ENCODE measurements around the gene C1QL4. TPM values are rescaled to one million over a fixed set of nuclear protein-coding genes. Genes with fewer than 3 reads are reported as not detected.

C1QL4 gene
- total and polyA plus RNA-seq, 2 of the 8 experiments (the other 6 are each of a cell fraction or from before 2014, with no cell fraction given) = 0.28 to 0.63 TPM

DNA sequence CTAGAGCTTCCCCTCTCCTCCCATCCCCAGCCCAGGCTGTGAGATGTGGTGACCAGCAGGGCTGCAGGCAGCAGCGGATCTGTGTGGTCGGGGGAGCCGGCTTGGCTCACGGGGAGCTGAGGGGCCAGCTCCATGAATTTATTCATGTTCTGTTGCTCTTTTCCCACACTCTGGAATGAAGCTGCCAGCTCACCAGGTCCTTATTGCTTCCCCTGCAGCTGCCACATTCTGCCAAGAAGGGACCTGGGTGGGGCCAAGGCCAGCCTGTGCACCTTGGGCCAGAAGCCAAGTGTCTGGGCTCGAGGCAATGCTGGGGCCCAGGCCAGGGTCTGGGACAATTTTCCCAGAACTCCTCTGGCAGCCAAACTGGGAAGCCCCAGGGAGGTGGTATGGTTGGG lies 2.5 kb upstream of the C1QL4 start:
- Histone ChIP-seq H3K79me2 (ENCODE audit: control insufficient read depth in 1 of 2, insufficient read depth in 2 of 2, low read length in 2 of 2) (no peaks in the 10 kb centered on the region), H2AK5ac (ENCODE audit: low read depth, low read length) (no peak overlapping the region), H4K8ac (ENCODE audit: extremely low read depth, insufficient read depth, low read length) (no peak overlapping the region), H3K27me3 (replicated peaks in 1 of 4; ENCODE audit: control insufficient read depth in 3 of 4, extremely low read depth in 1 of 4, insufficient read depth in 3 of 4, low read length in 3 of 4) (peaks cover 81 to 99% (median 96%) of the 10 kb centered on the region in 4 experiments), H3K4ac (replicated peaks; ENCODE audit: insufficient read length, low read depth, low read length) (no peak overlapping the region), H3K14ac (ENCODE audit: insufficient read length) (no peak overlapping the region), H2BK120ac (replicated peaks; ENCODE audit: low read depth, low read length) (no peak overlapping the region), H3K4me1 (replicated peaks in 1 of 4; ENCODE audit: control insufficient read depth in 3 of 4, insufficient read depth in 4 of 4, low read length in 3 of 4) (peaks cover 4 to 51% (median 34%) of the 10 kb centered on the region in 4 experiments), H2AFZ (ENCODE audit: low read length) (no peak overlapping the region), H2BK20ac (ENCODE audit: low read length) (no peak overlapping the region), H4K20me1 (replicated peaks in 1 of 2; ENCODE audit: control insufficient read depth in 1 of 2, insufficient read depth in 2 of 2, low read length in 2 of 2) (peaks cover 9 to 10% of the 10 kb centered on the region in 2 experiments), H3K9me3 (ENCODE audit: insufficient read depth in 2 of 2, low read depth in 1 of 2, low read length in 1 of 2) (peaks cover 0 to 6% of the 10 kb centered on the region in 2 experiments; a peak in 1 of 4 replicates), H2BK5ac (ENCODE audit: low read depth, low read length) (no peak overlapping the region), H3K79me1 (ENCODE audit: low read depth, low read length) (no peaks in the 10 kb centered on the region), H3K23ac (ENCODE audit: insufficient read length) (no peak overlapping the region), H2BK12ac (ENCODE audit: low read depth, low read length) (no peak overlapping the region), H3K36me3 (ENCODE audit: control insufficient read depth in 2 of 4, insufficient read depth in 4 of 4, low read length in 3 of 4) (peaks cover 0 to 8% (median 0%) of the 10 kb centered on the region in 4 experiments; a peak in 1 of 8 replicates), H3K9ac (replicated peaks in 1 of 4; ENCODE audit: extremely low read depth in 1 of 4, low read depth in 3 of 4, low read length in 3 of 4) (no peak overlapping the region), H2BK15ac (ENCODE audit: low read length) (no peak overlapping the region), H4K5ac (ENCODE audit: insufficient read length, low read depth, low read length) (no peak overlapping the region), H3K4me2 (ENCODE audit: insufficient read depth in 1 of 2, low read depth in 2 of 2, low read length in 2 of 2) (peak overlapping the region; percentile 12 to 35; a peak in 2 of 4 replicates), H3K23me2 (ENCODE audit: low read depth, low read length) (peaks cover 8% of the 10 kb centered on the region), H3K4me3 (ENCODE audit: extremely low read depth in 1 of 4, insufficient read depth in 2 of 4, low read depth in 3 of 4, low read length in 4 of 4) (peak overlapping the region in 1 of 4 experiments; percentile 35; a peak in 1 of 8 replicates), H3K56ac (replicated peaks; ENCODE audit: insufficient read length, low read depth, low read length) (no peak overlapping the region), H4K91ac (replicated peaks; ENCODE audit: insufficient read length, low read length) (no peak overlapping the region), H3K18ac (ENCODE audit: extremely low read depth, low read length) (no peak overlapping the region; the same call in 1 of the 2 replicates), H3K27ac (ENCODE audit: low read depth, low read length) (no peak overlapping the region)
- peak in 1 of 2 experiments; percentile 60 for DNase-seq (ENCODE audit: low read depth in 1 of 2, low spot score in 2 of 2)
- WGBS, 2 experiments (ENCODE audit: extremely low coverage in 1 of 2, insufficient coverage in 1 of 2, insufficient read length in 1 of 2, insufficient replicate concordance in 2 of 2, low coverage in 1 of 2, low lambda C conversion rate in 2 of 2, missing lambda C conversion rate in 1 of 2) = 7% methylated on average over 5 of the region's 5 CpGs; no CpG with 5 or more reads in 1 of the 2 experiments
- FAIRE-seq = no peak
- TF ChIP-seq CREB1 (IDR thresholded peaks at IDR 0.05) = no peak
- 0 out of 2 replicates have a peak, but pooled peaks have one; percentile 20 for TF ChIP-seq TBP (IDR thresholded peaks at IDR 0.05; ENCODE audit: low read depth, low read length)
- TF ChIP-seq ASH2L (IDR thresholded peaks at IDR 0.05; ENCODE audit: low read length) = no peak
- TF ChIP-seq RNF2 (IDR thresholded peaks at IDR 0.05; ENCODE audit: borderline replicate concordance, low read depth, low read length, missing control alignments, poor library complexity, severe bottlenecking) = peak; percentile 47
- peak; percentile 3; the same call in 1 of the 2 replicates for TF ChIP-seq SUZ12 (IDR thresholded peaks at IDR 0.05; ENCODE audit: low read length)
- no peak for TF ChIP-seq KDM4A (IDR thresholded peaks at IDR 0.05; ENCODE audit: low read depth, low read length, severe bottlenecking)
- TF ChIP-seq EZH2 (IDR thresholded peaks at IDR 0.05; ENCODE audit: low read depth, low read length, severe bottlenecking) = peak; percentile 12
- CTCF ChIA-PET (ENCODE audit: partially characterized antibody) = interaction anchor here (1.0 to 12.7 kb wide), 7 partner anchors 8 to 369 kb away, joined by 3 to 276 read pairs (median 4); partner anchors contain the start of genes DNAJC22, PRPH and TROAP
- POLR2A ChIA-PET (ENCODE audit: partially characterized antibody) = interaction anchor here (0.7 to 1.5 kb wide), 3 partner anchors 16 to 46 kb away, joined by 4 read pairs; partner anchors contain the start of genes PRPH and TROAP

All from H1 (cell line).